Karpas-422 (cell line): ENCODE results near the gene RNF145. TPM values are rescaled to one million over a fixed set of nuclear protein-coding genes. Genes with fewer than 3 reads are reported as not detected.

Experiments
- DNase-seq: peaks from one replicate; pipeline ENCODE4 v3.0.0-alpha.2; 2015
- H2AFZ ChIP-seq: fragments of 200-600 bp; sonication (generic); 2 replicates; pipeline ENCODE4 v1.6.1; 2014; ENCODE audit warnings: antibody characterized with exemption, low read length, mixed read lengths
- H3K27ac ChIP-seq: fragments of 200-600 bp; sonication (generic); 2 replicates; pipeline ENCODE4 v1.5.1; 2014; ENCODE audit warnings: mild to moderate bottlenecking, low read length, moderate library complexity
- H3K27me3 ChIP-seq: fragments of 200-600 bp; sonication (generic); 2 replicates; pipeline ENCODE4 v1.6.1; 2014; ENCODE audit warnings: low read length, mixed read lengths
- H3K36me3 ChIP-seq: fragments of 200-600 bp; sonication (generic); 2 replicates; pipeline ENCODE4 v1.6.1; 2014; ENCODE audit warnings: low read length, mixed read lengths; ENCODE audit not compliant: insufficient read depth
- H3K4me1 ChIP-seq: fragments of 200-600 bp; sonication (generic); 2 replicates; pipeline ENCODE4 v1.6.1; 2014; ENCODE audit warnings: mild to moderate bottlenecking, low read length, mixed read lengths
- H3K4me2 ChIP-seq: fragments of 200-600 bp; sonication (generic); 2 replicates; pipeline ENCODE4 v1.6.1; 2014; ENCODE audit warnings: low read length, low read depth, mild to moderate bottlenecking; ENCODE audit not compliant: poor library complexity, severe bottlenecking
- H3K4me3 ChIP-seq: fragments of 200-600 bp; sonication (generic); 2 replicates; pipeline ENCODE4 v1.5.1; 2014; ENCODE audit warnings: mild to moderate bottlenecking, antibody characterized with exemption, low read length, mixed read lengths
- H3K79me2 ChIP-seq: fragments of 200-600 bp; sonication (generic); 2 replicates; pipeline ENCODE4 v1.6.1; 2014; ENCODE audit warnings: mild to moderate bottlenecking, low read length, mixed read lengths
- H3K9ac ChIP-seq: fragments of 200-600 bp; sonication (generic); 2 replicates; pipeline ENCODE4 v1.6.0; 2014; ENCODE audit warnings: low read length
- H3K9me2 ChIP-seq: fragments of 200-600 bp; sonication (generic), shearing (Covaris generic); replicated peaks from 2 replicates; pipeline ENCODE4 v1.6.0; 2014; ENCODE audit warnings: mild to moderate bottlenecking, low read length, moderate library complexity; ENCODE audit not compliant: insufficient read depth
- H3K9me3 ChIP-seq: fragments of 300-700, 200-600 bp; sonication (generic); 2 replicates; pipeline ENCODE4 v1.6.1; 2014; ENCODE audit warnings: low read length, mixed read lengths
- H4K20me1 ChIP-seq: fragments of 200-600 bp; sonication (generic); 2 replicates; pipeline ENCODE4 v1.6.1; 2014; ENCODE audit warnings: mild to moderate bottlenecking, antibody characterized with exemption, low read length, low read depth; ENCODE audit not compliant: insufficient read depth
- total RNA-seq: library from RNA; depleted of rRNA; stranded (reverse); fragments of >200 nt; shearing (Covaris generic); gene quantifications from 2 replicates; pipeline ENCODE4 v1.2.3, GENCODE V29; 2014; ENCODE audit warnings: low replicate concordance

The RNF145 gene
- total RNA-seq, 1 experiment from 2014 or later: 113 TPM

DNA sequence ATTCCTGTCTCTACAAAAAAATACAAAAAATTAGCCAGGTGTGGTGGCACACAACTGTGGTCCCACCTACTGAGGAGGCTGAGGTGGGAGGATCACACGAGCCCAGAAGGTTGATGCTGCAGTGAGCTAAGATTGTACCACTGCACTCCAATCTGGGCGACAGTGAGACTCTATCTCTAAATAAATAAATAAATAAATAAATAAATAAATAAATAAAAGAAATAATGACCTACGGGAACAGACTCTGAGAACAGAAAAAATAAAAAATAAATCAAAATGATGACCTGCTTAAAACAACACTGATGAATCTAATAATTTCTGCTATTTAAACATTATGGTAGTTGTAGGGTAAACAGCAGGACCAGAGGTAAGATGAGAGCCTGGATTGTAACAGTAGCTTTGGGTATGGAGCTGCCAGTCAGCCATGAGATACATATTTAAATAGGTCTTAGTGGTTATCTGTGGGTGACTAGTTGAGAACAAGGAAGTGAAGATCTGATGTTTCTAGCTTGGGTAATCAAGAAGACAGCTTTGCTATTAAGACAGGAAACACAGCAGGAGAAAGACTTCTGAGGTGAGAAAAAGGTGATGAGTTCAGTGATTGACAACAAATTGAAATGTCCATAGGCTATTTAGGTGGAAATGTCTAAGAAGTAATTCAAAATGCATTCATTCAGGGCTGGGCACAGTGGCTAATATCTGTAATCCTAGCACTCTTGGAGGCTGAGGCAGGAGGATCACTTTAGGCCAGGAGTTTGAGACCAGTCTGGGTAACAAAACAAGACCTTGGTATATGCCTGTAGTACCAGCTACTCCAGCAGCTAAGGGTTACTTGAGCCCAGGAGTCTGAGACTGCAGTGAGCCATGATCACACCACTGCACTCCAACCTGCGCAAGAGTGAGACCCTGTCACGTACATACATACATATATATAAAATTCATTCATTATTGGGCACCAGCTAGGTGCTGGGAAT is 11.0 kb downstream of the RNF145 start:
- Histone ChIP-seq H3K79me2 (peaks cover 100% of the 10 kb centered on the region), H3K27ac (peak overlapping the region; percentile 71), H3K4me1 (peaks cover 45% of the 10 kb centered on the region), H3K27me3 (no peaks in the 10 kb centered on the region), H3K9me2 (no peaks in the 10 kb centered on the region), H3K36me3 (peaks cover 83% of the 10 kb centered on the region), H2AFZ (no peak overlapping the region), H3K4me2 (peak overlapping the region; percentile 6), H3K9ac (no peak overlapping the region), H3K4me3 (no peak overlapping the region), H4K20me1 (no peaks in the 10 kb centered on the region), H3K9me3 (no peaks in the 10 kb centered on the region)
- peak; percentile 81 for DNase-seq

- Histone ChIP-seq H3K9me3 (no peaks in the 10 kb centered on the region), H3K4me1 (peaks cover 46% of the 10 kb centered on the region), H3K9ac (no peak overlapping the region), H3K9me2 (no peaks in the 10 kb centered on the region), H3K27ac (no peak overlapping the region), H4K20me1 (no peaks in the 10 kb centered on the region), H3K36me3 (peaks cover 69% of the 10 kb centered on the region), H3K79me2 (peaks cover 98% of the 10 kb centered on the region), H3K27me3 (no peaks in the 10 kb centered on the region), H3K4me2 (no peak overlapping the region), H2AFZ (no peak overlapping the region), H3K4me3 (no peak overlapping the region)
- DNase-seq: no peak
These were observed 13.6 kb downstream of the RNF145 start for GRCh38 chr5:159195775-159196174.

DNA sequence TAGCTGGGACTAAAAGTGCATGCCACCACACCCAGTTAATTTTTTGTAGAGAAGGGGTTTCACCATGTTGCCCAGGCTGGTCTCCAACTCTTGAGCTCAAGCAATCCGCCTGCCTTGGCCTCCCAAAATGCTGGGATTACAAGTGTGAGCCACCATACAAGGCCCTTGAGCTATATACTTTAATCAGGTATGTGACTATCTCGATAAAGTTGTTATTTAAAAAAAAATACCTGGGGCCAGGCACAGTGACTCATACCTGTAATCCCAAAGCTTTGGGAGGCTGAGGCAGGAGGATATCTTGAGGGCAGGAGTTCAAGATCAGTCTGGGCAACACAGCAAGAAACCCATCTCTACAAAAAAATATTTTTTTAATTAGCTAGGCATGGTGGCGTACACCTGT is 19.2 kb downstream of the RNF145 start:
- H3K4me1 ChIP-seq: peaks cover 24% of the 10 kb centered on the region
- peaks cover 92% of the 10 kb centered on the region for H3K79me2 ChIP-seq
- no peak overlapping the region for H3K9ac ChIP-seq
- no peak overlapping the region for H3K4me3 ChIP-seq
- DNase-seq: no peak
- H3K4me2 ChIP-seq: no peak overlapping the region
- H3K27ac ChIP-seq: no peak overlapping the region
- H3K9me2 ChIP-seq: no peaks in the 10 kb centered on the region
- no peak overlapping the region for H2AFZ ChIP-seq
- H4K20me1 ChIP-seq: no peaks in the 10 kb centered on the region
- H3K9me3 ChIP-seq: no peaks in the 10 kb centered on the region
- H3K36me3 ChIP-seq: peaks cover 56% of the 10 kb centered on the region
- no peaks in the 10 kb centered on the region for H3K27me3 ChIP-seq

DNA sequence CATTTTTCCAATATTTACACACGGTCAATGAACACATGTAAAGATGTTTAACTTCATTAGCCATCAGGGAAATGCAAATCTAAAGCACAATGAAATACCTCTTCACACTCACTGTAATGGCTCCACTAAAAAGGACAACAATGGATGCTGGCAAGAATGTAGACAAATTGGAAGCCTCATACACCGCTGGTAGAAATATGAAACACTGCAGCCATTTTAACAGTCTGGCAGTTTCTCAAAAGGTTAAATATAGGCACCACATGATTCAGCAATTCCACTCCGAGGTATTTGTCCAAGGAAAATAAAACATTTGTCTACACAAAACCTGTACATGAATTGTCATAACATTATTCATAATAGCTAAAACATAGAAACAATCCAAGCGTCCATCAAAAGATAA is 20.0 kb downstream of the RNF145 start:
- Histone ChIP-seq H2AFZ (no peak overlapping the region), H3K9me2 (no peaks in the 10 kb centered on the region), H3K27me3 (no peaks in the 10 kb centered on the region), H3K4me1 (peaks cover 32% of the 10 kb centered on the region), H3K79me2 (peaks cover 91% of the 10 kb centered on the region), H3K4me2 (no peak overlapping the region), H4K20me1 (no peaks in the 10 kb centered on the region), H3K27ac (no peak overlapping the region), H3K4me3 (no peak overlapping the region), H3K9me3 (no peaks in the 10 kb centered on the region), H3K9ac (no peak overlapping the region), H3K36me3 (peaks cover 48% of the 10 kb centered on the region)
- no peak for DNase-seq

- H3K27ac ChIP-seq: no peak overlapping the region
- H3K79me2 ChIP-seq: peaks cover 90% of the 10 kb centered on the region
- no peaks in the 10 kb centered on the region for H3K9me2 ChIP-seq
- H4K20me1 ChIP-seq: no peaks in the 10 kb centered on the region
- H3K9ac ChIP-seq: no peak overlapping the region
- no peaks in the 10 kb centered on the region for H3K9me3 ChIP-seq
- no peak for DNase-seq
- H2AFZ ChIP-seq: no peak overlapping the region
- no peak overlapping the region for H3K4me3 ChIP-seq
- no peaks in the 10 kb centered on the region for H3K27me3 ChIP-seq
- peaks cover 33% of the 10 kb centered on the region for H3K36me3 ChIP-seq
- no peak overlapping the region for H3K4me2 ChIP-seq
- H3K4me1 ChIP-seq: peaks cover 39% of the 10 kb centered on the region
These were observed 21.6 kb downstream of the RNF145 start for GRCh38 chr5:159187719-159188118.

GRCh38 chr5:159186319-159186718 is 23.0 kb downstream of the RNF145 start:
- Histone ChIP-seq H3K9me3 (no peaks in the 10 kb centered on the region), H3K9ac (no peak overlapping the region), H4K20me1 (no peaks in the 10 kb centered on the region), H3K4me1 (peaks cover 47% of the 10 kb centered on the region), H3K79me2 (peaks cover 91% of the 10 kb centered on the region), H3K4me2 (no peak overlapping the region), H2AFZ (no peak overlapping the region), H3K36me3 (peaks cover 28% of the 10 kb centered on the region), H3K27me3 (no peaks in the 10 kb centered on the region), H3K4me3 (no peak overlapping the region), H3K9me2 (no peaks in the 10 kb centered on the region), H3K27ac (no peak overlapping the region)
- no peak for DNase-seq

GRCh38 chr5:159185773-159186172 is 23.6 kb downstream of the RNF145 start:
- DNase-seq: no peak
- Histone ChIP-seq H4K20me1 (no peaks in the 10 kb centered on the region), H3K4me3 (no peak overlapping the region), H3K36me3 (peaks cover 28% of the 10 kb centered on the region), H3K9me2 (no peaks in the 10 kb centered on the region), H3K4me2 (no peak overlapping the region), H3K27ac (no peak overlapping the region), H3K9me3 (no peaks in the 10 kb centered on the region), H3K79me2 (peaks cover 90% of the 10 kb centered on the region), H3K4me1 (peaks cover 50% of the 10 kb centered on the region), H3K27me3 (no peaks in the 10 kb centered on the region), H3K9ac (no peak overlapping the region), H2AFZ (no peak overlapping the region)

DNA sequence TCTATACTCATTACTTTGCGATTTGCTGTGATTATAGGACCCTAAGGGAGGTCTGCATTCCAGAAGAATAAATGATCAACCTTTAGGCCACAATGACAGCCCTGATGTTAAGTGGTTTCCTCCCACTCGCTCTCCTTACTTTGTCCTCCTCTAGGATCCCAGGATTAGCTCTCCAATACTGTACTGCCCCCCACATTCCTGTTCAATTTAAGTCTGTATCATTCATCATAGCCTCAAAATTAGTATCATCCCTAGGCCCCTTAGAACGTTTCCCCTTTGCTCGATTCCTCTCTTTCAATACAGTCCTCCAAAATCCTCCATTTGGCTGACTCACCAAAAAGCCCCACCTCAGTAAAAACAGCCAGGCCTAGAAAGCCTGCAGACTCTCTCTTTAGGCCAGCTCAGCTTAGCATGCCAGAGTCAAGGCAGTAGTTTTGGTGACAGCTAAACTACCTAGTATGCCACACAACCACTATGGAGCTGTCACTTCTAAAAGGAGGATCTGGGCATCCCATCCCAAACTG is 24.4 kb downstream of the RNF145 start:
- H3K9me2 ChIP-seq: no peaks in the 10 kb centered on the region
- H3K4me1 ChIP-seq: peaks cover 50% of the 10 kb centered on the region
- H3K27me3 ChIP-seq: no peaks in the 10 kb centered on the region
- H3K4me3 ChIP-seq: no peak overlapping the region
- H3K36me3 ChIP-seq: peaks cover 25% of the 10 kb centered on the region; the same call in 1 of the 2 replicates
- no peaks in the 10 kb centered on the region for H4K20me1 ChIP-seq
- DNase-seq: no peak
- H3K4me2 ChIP-seq: no peak overlapping the region
- no peak overlapping the region for H2AFZ ChIP-seq
- no peaks in the 10 kb centered on the region for H3K9me3 ChIP-seq
- no peak overlapping the region for H3K27ac ChIP-seq
- peaks cover 90% of the 10 kb centered on the region for H3K79me2 ChIP-seq
- H3K9ac ChIP-seq: no peak overlapping the region
